WTC11 (cell line): ENCODE results near the gene KDM4B. TPM values are rescaled to one million over a fixed set of nuclear protein-coding genes. Genes with fewer than 3 reads are reported as not detected.

ENCODE experiments used
- ATAC-seq: fragments of 200-7000 bp; cut with Tn5 transposase; 2 replicates; pipeline ENCODE4 v1.10.0; 2021; ENCODE audit warnings: mild to moderate bottlenecking, moderate library complexity
- CTCF ChIA-PET: fragments of 300-600 bp; sonication (Branson Sonifier 250); formaldehyde crosslinking; loops from one replicate; lab custom pipeline; 2021; ENCODE audit warnings: antibody characterized with exemption; lab: Charles Lee
- POLR2A ChIA-PET: fragments of 350-600 bp; sonication (Branson Sonifier 250); formaldehyde crosslinking; loops from one replicate; lab custom pipeline; 2021; ENCODE audit warnings: antibody characterized with exemption; lab: Charles Lee
- DNase-seq: peaks from one replicate; pipeline ENCODE4 v3.0.0; 2021; ENCODE audit warnings: low spot score
- H3K27ac Mint-ChIP-seq: 2 replicates; pipeline ENCODE4 v1.8.0; 2021; ENCODE audit warnings: mixed read lengths
- H3K27me3 Mint-ChIP-seq: 2 replicates; pipeline ENCODE4 v1.8.0; 2021; ENCODE audit warnings: low read depth, mild to moderate bottlenecking, moderate library complexity, mixed read lengths
- H3K36me3 Mint-ChIP-seq: 2 replicates; pipeline ENCODE4 v1.8.0; 2021; ENCODE audit warnings: mixed read lengths
- H3K4me1 Mint-ChIP-seq: 2 replicates; pipeline ENCODE4 v1.8.0; 2022; ENCODE audit warnings: mixed read lengths
- H3K4me3 Mint-ChIP-seq: 2 replicates; pipeline ENCODE4 v1.8.0; 2021; ENCODE audit warnings: mild to moderate bottlenecking, moderate library complexity, mixed read lengths
- H3K9me3 Mint-ChIP-seq: 2 replicates; pipeline ENCODE4 v1.8.0; 2021; ENCODE audit warnings: mixed read lengths
- CBFB ChIP-seq: sonication (generic); formaldehyde crosslinking; IDR thresholded peaks from 2 replicates; pipeline ENCODE4 v1.8.1; 2022; ENCODE audit warnings: mild to moderate bottlenecking, low read depth, missing genetic modification reagents
- CREB1 ChIP-seq: sonication (generic); formaldehyde crosslinking; IDR thresholded peaks from 2 replicates; pipeline ENCODE4 v1.8.0; 2023; ENCODE audit warnings: mild to moderate bottlenecking, missing genetic modification reagents
- ELF4 ChIP-seq: sonication (generic); formaldehyde crosslinking; IDR thresholded peaks from 2 replicates; pipeline ENCODE4 v1.8.1; 2022; ENCODE audit warnings: low read depth, mild to moderate bottlenecking, moderate library complexity, missing genetic modification reagents
- FOXJ3 ChIP-seq: sonication (generic); formaldehyde crosslinking; IDR thresholded peaks from 2 replicates; pipeline ENCODE4 v1.9.0; 2021; ENCODE audit warnings: missing genetic modification reagents, mild to moderate bottlenecking, borderline replicate concordance
- GABPB1 ChIP-seq: sonication (generic); formaldehyde crosslinking; IDR thresholded peaks from 2 replicates; pipeline ENCODE4 v1.8.1; 2023; ENCODE audit warnings: mild to moderate bottlenecking, missing genetic modification reagents
- GTF2I ChIP-seq: fragments of 250-450 bp; sonication (Bioruptor Pico); conservative IDR thresholded peaks from 2 replicates; pipeline ENCODE4 v1.4.0; 2021; ENCODE audit warnings: mild to moderate bottlenecking
- IRF2 ChIP-seq: sonication (generic); formaldehyde crosslinking; IDR thresholded peaks from 2 replicates; pipeline ENCODE4 v1.8.0; 2022; ENCODE audit warnings: low read depth, missing genetic modification reagents, borderline replicate concordance
- MLX ChIP-seq: sonication (generic); formaldehyde crosslinking; IDR thresholded peaks from 2 replicates; pipeline ENCODE4 v1.8.1; 2023; ENCODE audit warnings: mild to moderate bottlenecking, missing genetic modification reagents, moderate library complexity
- NFATC4 ChIP-seq: fragments of 250-450 bp; sonication (Bioruptor Pico); IDR thresholded peaks from 2 replicates; pipeline ENCODE4 v1.9.0; 2021; ENCODE audit warnings: mild to moderate bottlenecking
- NFYB ChIP-seq: sonication (generic); formaldehyde crosslinking; conservative IDR thresholded peaks from 2 replicates; pipeline ENCODE4 v1.8.0; 2022; ENCODE audit warnings: low read depth, missing genetic modification reagents
- SOX15 ChIP-seq: fragments of 250-450 bp; sonication (Bioruptor Pico); IDR thresholded peaks from 2 replicates; pipeline ENCODE4 v1.9.0; 2021; ENCODE audit warnings: mild to moderate bottlenecking
- ZNF219 ChIP-seq: sonication (generic); formaldehyde crosslinking; IDR thresholded peaks from 2 replicates; pipeline ENCODE4 v1.8.0; 2023; ENCODE audit warnings: missing genetic modification reagents, mild to moderate bottlenecking, borderline replicate concordance
- ZNF232 ChIP-seq: sonication (generic); formaldehyde crosslinking; IDR thresholded peaks from 2 replicates; pipeline ENCODE4 v1.8.0; 2022; ENCODE audit warnings: mild to moderate bottlenecking, missing genetic modification reagents
- ZNF416 ChIP-seq: fragments of 250-450 bp; sonication (Bioruptor Pico); IDR thresholded peaks from 2 replicates; pipeline ENCODE4 v1.9.0; 2021; ENCODE audit warnings: mild to moderate bottlenecking, inconsistent platforms
- ZNF423 ChIP-seq: fragments of 250-450 bp; sonication (Bioruptor Pico); IDR thresholded peaks from 2 replicates; pipeline ENCODE4 v2.1.2; 2022; ENCODE audit warnings: mild to moderate bottlenecking, moderate library complexity
- ZSCAN18 ChIP-seq: fragments of 250-450 bp; sonication (Bioruptor Pico); IDR thresholded peaks from 2 replicates; pipeline ENCODE4 v2.1.2; 2022; ENCODE audit warnings: mild to moderate bottlenecking, moderate library complexity
- total RNA-seq: library from RNA; stranded (reverse); gene quantifications from 3 replicates; pipeline ENCODE4 v1.2.3, GENCODE V29; 2021
- TF ChIP-seq, protein P1 (sequence below): sonication (generic); formaldehyde crosslinking; IDR thresholded peaks from 2 replicates; pipeline ENCODE4 v1.8.1; 2023; ENCODE audit warnings: mild to moderate bottlenecking, missing genetic modification reagents, moderate library complexity
- TF ChIP-seq, protein P2 (sequence below): sonication (generic); formaldehyde crosslinking; IDR thresholded peaks from 2 replicates; pipeline ENCODE4 v1.8.1; 2023; ENCODE audit warnings: mild to moderate bottlenecking, moderate library complexity, missing genetic modification reagents
- TF ChIP-seq, protein P3 (sequence below): sonication (generic); formaldehyde crosslinking; IDR thresholded peaks from 2 replicates; pipeline ENCODE4 v1.8.1; 2022; ENCODE audit warnings: missing genetic modification reagents, borderline replicate concordance
- TF ChIP-seq, protein P4 (sequence below): sonication (generic); formaldehyde crosslinking; IDR thresholded peaks from 2 replicates; pipeline ENCODE4 v1.8.1; 2023; ENCODE audit warnings: mild to moderate bottlenecking, missing genetic modification reagents

KDM4B gene
- total RNA-seq, 1 experiment from 2014 or later = 43.2 TPM

DNA sequence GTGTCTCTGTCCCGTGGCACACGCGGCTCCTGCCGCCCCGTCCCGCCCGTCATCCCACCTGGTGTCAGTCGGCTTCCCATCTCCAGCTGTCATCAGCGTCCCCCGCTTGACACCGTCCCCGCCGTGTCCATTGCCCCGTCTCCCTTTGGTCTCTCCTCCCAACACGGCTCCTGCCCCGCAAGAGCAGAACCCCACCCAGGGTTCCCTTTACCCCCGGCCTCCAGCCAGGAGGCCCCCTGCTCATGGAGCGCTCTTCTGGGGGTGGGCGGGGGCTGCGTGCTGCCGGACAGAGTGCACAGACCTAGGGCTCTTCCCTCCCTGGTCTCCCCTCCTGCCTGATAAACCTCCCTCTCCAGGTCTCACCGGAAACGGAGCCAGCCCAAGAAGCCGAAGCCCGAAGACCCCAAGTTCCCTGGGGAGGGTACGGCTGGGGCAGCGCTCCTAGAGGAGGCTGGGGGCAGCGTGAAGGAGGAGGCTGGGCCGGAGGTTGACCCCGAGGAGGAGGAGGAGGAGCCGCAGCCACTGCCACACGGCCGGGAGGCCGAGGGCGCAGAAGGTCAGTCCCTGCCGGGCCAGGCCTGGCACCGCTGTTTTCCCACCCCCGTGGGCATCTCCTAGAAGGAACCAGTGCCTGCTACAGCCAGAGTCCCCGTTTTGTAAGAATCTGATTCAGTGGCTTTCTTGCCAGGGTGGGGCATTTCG is 150.5 kb downstream of the KDM4B start:
- Mint-ChIP-seq H3K4me1 (peaks cover 40% of the 10 kb centered on the region), H3K9me3 (peaks cover 9% of the 10 kb centered on the region), H3K36me3 (peaks cover 19% of the 10 kb centered on the region), H3K27ac (0 out of 2 replicates have a peak overlapping the region, but pooled peaks have one; percentile 16), H3K4me3 (no peak overlapping the region), H3K27me3 (no peaks in the 10 kb centered on the region)
- ChIA-PET POLR2A (no interaction called here), CTCF (interaction anchor here (1.2 to 5.9 kb wide), 5 partner anchors 8 to 71 kb away, joined by 3 to 36 read pairs (median 15); no protein-coding TSS in a partner anchor)
- no peak for ATAC-seq
- DNase-seq = no peak
- TF ChIP-seq, protein P1, sequence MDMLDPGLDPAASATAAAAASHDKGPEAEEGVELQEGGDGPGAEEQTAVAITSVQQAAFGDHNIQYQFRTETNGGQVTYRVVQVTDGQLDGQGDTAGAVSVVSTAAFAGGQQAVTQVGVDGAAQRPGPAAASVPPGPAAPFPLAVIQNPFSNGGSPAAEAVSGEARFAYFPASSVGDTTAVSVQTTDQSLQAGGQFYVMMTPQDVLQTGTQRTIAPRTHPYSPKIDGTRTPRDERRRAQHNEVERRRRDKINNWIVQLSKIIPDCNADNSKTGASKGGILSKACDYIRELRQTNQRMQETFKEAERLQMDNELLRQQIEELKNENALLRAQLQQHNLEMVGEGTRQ (CRISPR knock-in tag) = no peak
- TF ChIP-seq FOXJ3 (CRISPR knock-in tag) = no peak
- no peak for TF ChIP-seq ZNF416 (CRISPR knock-in tag)
- no peak for TF ChIP-seq ELF4 (CRISPR knock-in tag)
- no peak for TF ChIP-seq GABPB1 (CRISPR knock-in tag)
- no peak for TF ChIP-seq SOX15 (CRISPR knock-in tag)
- TF ChIP-seq GTF2I (CRISPR knock-in tag) = no peak
- TF ChIP-seq, protein P2, sequence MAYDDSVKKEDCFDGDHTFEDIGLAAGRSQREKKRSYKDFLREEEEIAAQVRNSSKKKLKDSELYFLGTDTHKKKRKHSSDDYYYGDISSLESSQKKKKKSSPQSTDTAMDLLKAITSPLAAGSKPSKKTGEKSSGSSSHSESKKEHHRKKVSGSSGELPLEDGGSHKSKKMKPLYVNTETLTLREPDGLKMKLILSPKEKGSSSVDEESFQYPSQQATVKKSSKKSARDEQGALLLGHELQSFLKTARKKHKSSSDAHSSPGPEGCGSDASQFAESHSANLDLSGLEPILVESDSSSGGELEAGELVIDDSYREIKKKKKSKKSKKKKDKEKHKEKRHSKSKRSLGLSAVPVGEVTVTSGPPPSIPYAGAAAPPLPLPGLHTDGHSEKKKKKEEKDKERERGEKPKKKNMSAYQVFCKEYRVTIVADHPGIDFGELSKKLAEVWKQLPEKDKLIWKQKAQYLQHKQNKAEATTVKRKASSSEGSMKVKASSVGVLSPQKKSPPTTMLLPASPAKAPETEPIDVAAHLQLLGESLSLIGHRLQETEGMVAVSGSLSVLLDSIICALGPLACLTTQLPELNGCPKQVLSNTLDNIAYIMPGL = no peak
- TF ChIP-seq, protein P3, sequence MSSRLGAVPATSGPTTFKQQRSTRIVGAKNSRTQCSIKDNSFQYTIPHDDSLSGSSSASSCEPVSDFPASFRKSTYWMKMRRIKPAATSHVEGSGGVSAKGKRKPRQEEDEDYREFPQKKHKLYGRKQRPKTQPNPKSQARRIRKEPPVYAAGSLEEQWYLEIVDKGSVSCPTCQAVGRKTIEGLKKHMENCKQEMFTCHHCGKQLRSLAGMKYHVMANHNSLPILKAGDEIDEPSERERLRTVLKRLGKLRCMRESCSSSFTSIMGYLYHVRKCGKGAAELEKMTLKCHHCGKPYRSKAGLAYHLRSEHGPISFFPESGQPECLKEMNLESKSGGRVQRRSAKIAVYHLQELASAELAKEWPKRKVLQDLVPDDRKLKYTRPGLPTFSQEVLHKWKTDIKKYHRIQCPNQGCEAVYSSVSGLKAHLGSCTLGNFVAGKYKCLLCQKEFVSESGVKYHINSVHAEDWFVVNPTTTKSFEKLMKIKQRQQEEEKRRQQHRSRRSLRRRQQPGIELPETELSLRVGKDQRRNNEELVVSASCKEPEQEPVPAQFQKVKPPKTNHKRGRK = no peak
- no peak for TF ChIP-seq ZSCAN18
- no peak for TF ChIP-seq ZNF423 (CRISPR knock-in tag)
- TF ChIP-seq NFYB = no peak
- no peak for TF ChIP-seq NFATC4 (CRISPR knock-in tag)
- no peak for TF ChIP-seq CBFB (CRISPR knock-in tag)
- TF ChIP-seq MLX (CRISPR knock-in tag) = no peak
- TF ChIP-seq CREB1 (CRISPR knock-in tag) = no peak
- TF ChIP-seq, protein P4, sequence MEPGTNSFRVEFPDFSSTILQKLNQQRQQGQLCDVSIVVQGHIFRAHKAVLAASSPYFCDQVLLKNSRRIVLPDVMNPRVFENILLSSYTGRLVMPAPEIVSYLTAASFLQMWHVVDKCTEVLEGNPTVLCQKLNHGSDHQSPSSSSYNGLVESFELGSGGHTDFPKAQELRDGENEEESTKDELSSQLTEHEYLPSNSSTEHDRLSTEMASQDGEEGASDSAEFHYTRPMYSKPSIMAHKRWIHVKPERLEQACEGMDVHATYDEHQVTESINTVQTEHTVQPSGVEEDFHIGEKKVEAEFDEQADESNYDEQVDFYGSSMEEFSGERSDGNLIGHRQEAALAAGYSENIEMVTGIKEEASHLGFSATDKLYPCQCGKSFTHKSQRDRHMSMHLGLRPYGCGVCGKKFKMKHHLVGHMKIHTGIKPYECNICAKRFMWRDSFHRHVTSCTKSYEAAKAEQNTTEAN (CRISPR knock-in tag) = no peak

DNA sequence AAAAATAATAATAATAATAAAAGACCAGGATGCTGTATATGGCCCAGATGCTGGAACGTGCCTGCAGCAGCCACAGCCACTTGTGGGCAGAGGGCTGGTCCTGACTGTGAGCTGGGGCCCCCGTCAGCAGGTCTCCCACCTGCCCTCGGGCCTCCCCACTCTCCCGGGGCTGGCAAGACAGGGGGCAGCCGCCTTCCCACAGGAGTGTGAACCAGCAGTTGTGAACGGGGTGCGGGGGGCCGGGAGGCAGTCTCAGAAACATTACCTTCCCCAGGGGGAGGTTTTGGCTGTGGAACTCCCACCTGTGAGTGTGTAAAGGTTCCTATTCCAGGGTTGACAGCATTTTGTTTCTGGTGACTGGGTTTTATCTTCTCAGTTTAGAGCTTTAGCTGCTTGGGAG is 151.4 kb downstream of the KDM4B start:
- POLR2A ChIA-PET = no interaction called here
- peaks cover 42% of the 10 kb centered on the region for H3K4me1 Mint-ChIP-seq
- CTCF ChIA-PET = interaction anchor here (0.7 kb wide), 1 partner anchor 72 kb away, joined by 3 read pairs; no protein-coding TSS in a partner anchor

More for the DNA sequence above, 151.4 kb downstream of the KDM4B start:
- Mint-ChIP-seq H3K4me3 (no peak overlapping the region), H3K9me3 (peaks cover 9% of the 10 kb centered on the region), H3K27me3 (no peaks in the 10 kb centered on the region), H3K36me3 (peaks cover 19% of the 10 kb centered on the region), H3K27ac (no peak overlapping the region)
- DNase-seq = no peak
- no peak for ATAC-seq
- TF ChIP-seq ZNF219 (CRISPR knock-in tag) (no peak), ZNF232 (CRISPR knock-in tag) (no peak), CREB1 (CRISPR knock-in tag) (no peak), IRF2 (no peak)
- TF ChIP-seq, protein P4 (CRISPR knock-in tag) = no peak
